ENCODE measurements around the gene AP1G1.
A peak's percentile ranks its signal among the peaks of the same experiment; 100 is the strongest.

- TF ChIP-seq CTCF (conservative IDR thresholded peaks at IDR 0.05; ENCODE audit: low read depth, low read length) (peak; percentile 70), EZH2 (IDR thresholded peaks at IDR 0.05; ENCODE audit: low read length, unreplicated experiment) (no peak), EZH2phosphoT487 (IDR thresholded peaks at IDR 0.05; ENCODE audit: borderline replicate concordance, low read length) (no peak)
Observed at GRCh38 chr16:71746442-71747046, 62.1 kb downstream of the AP1G1 start.

Measured in PC-3 (cell line).